SJSA1 (cell line): ENCODE measurements around the gene PLCL1. TPM values are rescaled to one million over a fixed set of nuclear protein-coding genes. Genes with fewer than 3 reads are reported as not detected.

Experiments used
- DNase-seq, 2 experiments: peaks; one replicate each; pipeline ENCODE4 v3.0.0-alpha.2; 2015 to 2020; ENCODE audit warnings: low spot score in 2 of 2, low read depth in 1 of 2
- H3K27ac ChIP-seq: fragments of 250-450 bp; sonication (Bioruptor Pico); 2 replicates; pipeline ENCODE4 v1.5.1; 2020; ENCODE audit warnings: mild to moderate bottlenecking, moderate library complexity
- H3K27me3 ChIP-seq: fragments of 250-450 bp; sonication (Bioruptor Pico); replicated peaks from 2 replicates; pipeline ENCODE4 v1.5.1; 2020; ENCODE audit warnings: mild to moderate bottlenecking, moderate library complexity
- H3K36me3 ChIP-seq: fragments of 250-450 bp; sonication (Bioruptor Pico); 2 replicates; pipeline ENCODE4 v1.5.1; 2020; ENCODE audit warnings: mild to moderate bottlenecking
- H3K4me1 ChIP-seq: fragments of 250-450 bp; sonication (Bioruptor Pico); replicated peaks from 2 replicates; pipeline ENCODE4 v1.6.1; 2021; ENCODE audit warnings: mild to moderate bottlenecking
- H3K4me3 ChIP-seq: fragments of 250-450 bp; sonication (Bioruptor Pico); 2 replicates; pipeline ENCODE4 v1.5.1; 2020; ENCODE audit warnings: mild to moderate bottlenecking
- H3K9me3 ChIP-seq: fragments of 250-450 bp; sonication (Bioruptor Pico); replicated peaks from 2 replicates; pipeline ENCODE4 v1.5.1; 2020; ENCODE audit warnings: mild to moderate bottlenecking
- total RNA-seq: library from RNA; depleted of rRNA; stranded (reverse); fragments of >200 nt; shearing (Covaris generic); gene quantifications from 2 replicates; pipeline ENCODE4 v1.2.3, GENCODE V29; 2014

PLCL1 gene
- total RNA-seq, 1 experiment from 2014 or later, result 0.03 TPM

- no peak for DNase-seq
- Histone ChIP-seq H3K27ac (no peak overlapping the region), H3K4me3 (no peak overlapping the region), H3K9me3 (no peaks in the 10 kb centered on the region), H3K36me3 (no peaks in the 10 kb centered on the region), H3K27me3 (no peaks in the 10 kb centered on the region; the same call in 1 of the 2 replicates), H3K4me1 (no peaks in the 10 kb centered on the region)
Observed at GRCh38 chr2:198096965-198097364, 292.6 kb downstream of the PLCL1 start.

- no peak overlapping the region for H3K27ac ChIP-seq
- DNase-seq, result no peak
- no peaks in the 10 kb centered on the region for H3K9me3 ChIP-seq
- no peaks in the 10 kb centered on the region for H3K36me3 ChIP-seq
- no peaks in the 10 kb centered on the region for H3K4me1 ChIP-seq
- no peaks in the 10 kb centered on the region; the same call in 1 of the 2 replicates for H3K27me3 ChIP-seq
- H3K4me3 ChIP-seq, result no peak overlapping the region
Observed at GRCh38 chr2:198097630-198098029, 293.2 kb downstream of the PLCL1 start.

- H3K36me3 ChIP-seq, result no peaks in the 10 kb centered on the region
- no peaks in the 10 kb centered on the region for H3K9me3 ChIP-seq
- no peaks in the 10 kb centered on the region for H3K4me1 ChIP-seq
- no peak overlapping the region for H3K4me3 ChIP-seq
- no peak for DNase-seq
- H3K27me3 ChIP-seq, result no peaks in the 10 kb centered on the region; the same call in 1 of the 2 replicates
- no peak overlapping the region for H3K27ac ChIP-seq
Observed at GRCh38 chr2:198098386-198098785, 294.0 kb downstream of the PLCL1 start.

GRCh38 chr2:198098918-198099317 is 294.5 kb downstream of the PLCL1 start:
- Histone ChIP-seq H3K9me3 (no peaks in the 10 kb centered on the region), H3K27me3 (no peaks in the 10 kb centered on the region; the same call in 1 of the 2 replicates), H3K4me3 (no peak overlapping the region), H3K4me1 (no peaks in the 10 kb centered on the region), H3K36me3 (no peaks in the 10 kb centered on the region), H3K27ac (no peak overlapping the region)
- DNase-seq, result no peak

GRCh38 chr2:198100346-198100745 is 296.0 kb downstream of the PLCL1 start:
- Histone ChIP-seq H3K27ac (no peak overlapping the region), H3K4me3 (no peak overlapping the region), H3K36me3 (no peaks in the 10 kb centered on the region), H3K4me1 (no peaks in the 10 kb centered on the region), H3K27me3 (no peaks in the 10 kb centered on the region; the same call in 1 of the 2 replicates), H3K9me3 (no peaks in the 10 kb centered on the region)
- DNase-seq, result no peak

- DNase-seq, result no peak
- no peak overlapping the region for H3K4me3 ChIP-seq
- no peaks in the 10 kb centered on the region; the same call in 1 of the 2 replicates for H3K27me3 ChIP-seq
- H3K27ac ChIP-seq, result no peak overlapping the region
- no peaks in the 10 kb centered on the region for H3K36me3 ChIP-seq
- H3K4me1 ChIP-seq, result no peaks in the 10 kb centered on the region
- H3K9me3 ChIP-seq, result no peaks in the 10 kb centered on the region
Observed at GRCh38 chr2:198101688-198102087, 297.3 kb downstream of the PLCL1 start.

- no peaks in the 10 kb centered on the region for H3K4me1 ChIP-seq
- DNase-seq, result no peak
- no peak overlapping the region for H3K4me3 ChIP-seq
- no peak overlapping the region for H3K27ac ChIP-seq
- H3K36me3 ChIP-seq, result no peaks in the 10 kb centered on the region
- H3K27me3 ChIP-seq, result no peaks in the 10 kb centered on the region; the same call in 1 of the 2 replicates
- no peaks in the 10 kb centered on the region for H3K9me3 ChIP-seq
Observed at GRCh38 chr2:198102120-198102519, 297.7 kb downstream of the PLCL1 start.

GRCh38 chr2:198102856-198103255 is 298.5 kb downstream of the PLCL1 start:
- no peaks in the 10 kb centered on the region for H3K4me1 ChIP-seq
- no peak for DNase-seq
- no peak overlapping the region for H3K4me3 ChIP-seq
- no peaks in the 10 kb centered on the region for H3K36me3 ChIP-seq
- H3K9me3 ChIP-seq, result no peaks in the 10 kb centered on the region
- no peaks in the 10 kb centered on the region; the same call in 1 of the 2 replicates for H3K27me3 ChIP-seq
- no peak overlapping the region for H3K27ac ChIP-seq

- no peaks in the 10 kb centered on the region for H3K36me3 ChIP-seq
- no peak overlapping the region for H3K27ac ChIP-seq
- H3K4me1 ChIP-seq, result no peaks in the 10 kb centered on the region
Observed at GRCh38 chr2:198106621-198107385, 302.4 kb downstream of the PLCL1 start.

GRCh38 chr2:198113316-198113715 is 308.9 kb downstream of the PLCL1 start:
- H3K27me3 ChIP-seq, result no peaks in the 10 kb centered on the region
- H3K36me3 ChIP-seq, result no peaks in the 10 kb centered on the region
- no peaks in the 10 kb centered on the region for H3K9me3 ChIP-seq
- no peaks in the 10 kb centered on the region for H3K4me1 ChIP-seq
- DNase-seq, result no peak
- no peak overlapping the region for H3K4me3 ChIP-seq
- H3K27ac ChIP-seq, result no peak overlapping the region

More at GRCh38 chr2:198106621-198107385, 302.4 kb downstream of the PLCL1 start:
- no peaks in the 10 kb centered on the region for H3K9me3 ChIP-seq
- H3K27me3 ChIP-seq, result no peaks in the 10 kb centered on the region
- no peak overlapping the region for H3K4me3 ChIP-seq
- DNase-seq, result no peak

GRCh38 chr2:198114064-198114463 is 309.7 kb downstream of the PLCL1 start:
- Histone ChIP-seq H3K27ac (no peak overlapping the region), H3K36me3 (no peaks in the 10 kb centered on the region), H3K4me3 (no peak overlapping the region), H3K27me3 (no peaks in the 10 kb centered on the region), H3K4me1 (no peaks in the 10 kb centered on the region), H3K9me3 (no peaks in the 10 kb centered on the region)
- DNase-seq, result no peak

GRCh38 chr2:198115201-198115600 is 310.8 kb downstream of the PLCL1 start:
- Histone ChIP-seq H3K36me3 (no peaks in the 10 kb centered on the region), H3K4me1 (no peaks in the 10 kb centered on the region), H3K27ac (no peak overlapping the region), H3K4me3 (no peak overlapping the region), H3K27me3 (no peaks in the 10 kb centered on the region), H3K9me3 (no peaks in the 10 kb centered on the region)
- DNase-seq, result no peak

- DNase-seq, result no peak
- no peak overlapping the region for H3K4me3 ChIP-seq
- no peaks in the 10 kb centered on the region for H3K4me1 ChIP-seq
- H3K9me3 ChIP-seq, result no peaks in the 10 kb centered on the region
- H3K27ac ChIP-seq, result no peak overlapping the region
- H3K36me3 ChIP-seq, result no peaks in the 10 kb centered on the region
- no peaks in the 10 kb centered on the region for H3K27me3 ChIP-seq
Observed at GRCh38 chr2:198116756-198117155, 312.4 kb downstream of the PLCL1 start.

GRCh38 chr2:198117406-198118041 is 313.1 kb downstream of the PLCL1 start:
- no peak for DNase-seq
- H3K4me1 ChIP-seq, result no peaks in the 10 kb centered on the region
- no peaks in the 10 kb centered on the region for H3K36me3 ChIP-seq
- no peak overlapping the region for H3K27ac ChIP-seq
- H3K4me3 ChIP-seq, result no peak overlapping the region
- no peaks in the 10 kb centered on the region for H3K9me3 ChIP-seq
- no peaks in the 10 kb centered on the region for H3K27me3 ChIP-seq
